HG03558 (cell line): Measurements from ENCODE around the gene TBC1D8.

ENCODE experiments used
- ATAC-seq: cut with Tn5 transposase; IDR thresholded peaks from one replicate; pipeline ENCODE4 v1.9.1; 2021; ENCODE audit warnings: moderate number of reproducible peaks; ENCODE audit not compliant: unreplicated experiment; ENCODE audit errors: extremely low read depth

Gene TBC1D8

GRCh38 chr2:100964222-100964621, 187.0 kb downstream of the TBC1D8 start:
- no peak for ATAC-seq

GRCh38 chr2:100963026-100963375, 188.2 kb downstream of the TBC1D8 start:
- no peak for ATAC-seq

- no peak for ATAC-seq
These were observed 188.7 kb downstream of the TBC1D8 start for GRCh38 chr2:100962366-100963025.

- ATAC-seq = no peak
These were observed 190.5 kb downstream of the TBC1D8 start for GRCh38 chr2:100960688-100961087.

DNA sequence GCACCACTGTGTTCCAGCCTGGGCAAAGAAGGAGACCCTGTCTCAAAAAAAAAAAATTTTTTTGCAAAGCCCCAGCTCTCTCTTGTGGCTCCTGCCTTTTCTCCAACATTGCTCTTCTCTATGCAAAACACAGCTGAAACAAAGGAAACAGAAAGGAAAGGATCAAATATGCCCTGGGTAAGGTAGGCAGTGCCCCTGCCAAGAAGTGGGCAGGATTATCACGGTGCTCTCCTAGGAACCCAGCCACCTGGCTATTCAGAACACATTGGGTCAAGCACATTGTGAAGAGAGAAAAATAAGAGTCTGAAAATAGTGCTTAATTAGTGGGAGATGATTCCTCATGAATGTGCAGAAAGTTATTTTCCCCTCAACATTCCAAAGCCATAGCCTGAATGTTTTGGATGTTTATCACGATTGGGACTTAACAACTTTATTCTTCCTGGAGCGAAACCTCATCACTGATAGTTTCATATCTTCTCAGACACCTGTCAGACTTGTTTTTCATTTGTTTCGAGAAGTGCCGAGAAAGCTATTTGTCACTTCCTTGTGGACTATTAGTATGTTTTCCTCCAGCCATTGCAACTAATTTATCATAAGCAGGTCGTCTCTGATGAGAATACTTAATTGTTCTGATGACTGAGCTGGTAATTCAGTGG, 191.8 kb downstream of the TBC1D8 start:
- ATAC-seq = no peak

DNA sequence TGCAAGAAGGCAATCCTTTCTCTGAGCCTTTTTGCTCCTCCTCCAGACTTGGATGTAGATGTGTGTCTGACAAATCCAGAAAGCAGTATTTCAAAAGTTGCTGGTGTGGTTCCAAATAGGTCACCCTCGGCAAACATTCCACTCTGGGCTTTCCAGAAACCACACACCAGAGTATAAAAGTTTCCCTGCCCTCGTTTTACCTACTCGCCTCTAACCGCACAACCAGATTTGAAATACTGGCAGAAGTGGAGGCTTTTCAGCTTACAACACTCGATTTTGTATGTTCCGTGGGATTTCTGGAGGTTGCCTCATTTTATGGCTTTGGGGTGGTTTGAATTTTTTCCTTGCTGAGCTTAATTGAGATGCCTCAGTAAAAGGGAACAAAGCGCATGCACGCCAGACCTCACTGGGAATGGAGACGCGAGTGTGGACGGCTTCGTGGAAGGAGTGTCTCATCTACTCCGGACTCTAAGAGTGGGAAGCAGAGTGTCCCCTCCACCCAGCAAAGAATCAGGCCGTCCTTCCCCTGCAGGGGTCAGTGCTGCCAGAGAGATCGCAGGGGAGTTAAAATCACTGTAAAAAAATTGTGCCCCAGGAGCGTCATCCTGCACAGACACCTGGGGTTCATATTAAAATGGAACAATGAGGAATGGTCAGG, 193.1 kb downstream of the TBC1D8 start:
- ATAC-seq = no peak
